ENCODE measurements around the gene TSPAN32. TPM values are rescaled to one million over a fixed set of nuclear protein-coding genes. Genes with fewer than 3 reads are reported as not detected.

The TSPAN32 gene
- total and polyA plus RNA-seq, 2 donors (not counting 3 experiments of a cell fraction or from before 2014, with no cell fraction given), result not detected

- Histone ChIP-seq H3K4me3 (replicated peaks in 1 of 3; ENCODE audit: insufficient read depth in 1 of 3, low read depth in 1 of 3, low read length in 3 of 3) (no peak overlapping the region), H3K36me3 (ENCODE audit: control insufficient read depth in 2 of 2, extremely low read depth in 1 of 2, insufficient read depth in 2 of 2, low read length in 2 of 2) (no peaks in the 10 kb centered on the region), H2AFZ (ENCODE audit: low read depth, low read length) (no peak overlapping the region), H3K79me2 (ENCODE audit: control insufficient read depth, insufficient read depth, low read length) (no peaks in the 10 kb centered on the region), H3K4me1 (ENCODE audit: control insufficient read depth, extremely low read depth, insufficient read depth, low read length) (no peaks in the 10 kb centered on the region), H3K9me3 (replicated peaks; ENCODE audit: control insufficient read depth, insufficient read depth, low read length) (no peaks in the 10 kb centered on the region), H3K4me2 (ENCODE audit: insufficient read depth, low read length) (no peak overlapping the region), H4K20me1 (replicated peaks; ENCODE audit: control insufficient read depth, extremely low read depth, insufficient read depth, low read length) (no peaks in the 10 kb centered on the region), H3K9me1 (replicated peaks; ENCODE audit: control insufficient read depth, extremely low read depth, insufficient read depth, low read length) (no peaks in the 10 kb centered on the region), H3K27ac (ENCODE audit: insufficient read depth, low read depth, low read length) (no peak overlapping the region), H3K9ac (replicated peaks; ENCODE audit: extremely low read depth, insufficient read depth, low read length) (no peak overlapping the region), H3K27me3 (ENCODE audit: control insufficient read depth in 2 of 2, insufficient read depth in 2 of 2, low read length in 2 of 2) (no peaks in the 10 kb centered on the region)
- no TSS peak for BruUV-seq (replicated peaks)
- ChIA-PET POLR2A (no interaction called here), CTCF (interaction anchor here (0.7 to 2.6 kb wide), 2 partner anchors 14 to 99 kb away, joined by 3 to 7 read pairs; no protein-coding TSS in a partner anchor)
- dilution Hi-C loops (cut with MboI; ENCODE audit: extremely low pct_ligation_motif_present, low sequenced_read_pairs), result no loop called here
- DNase-seq (ENCODE audit: low read depth, low spot score), result no peak
- no peak for FAIRE-seq
- intact Hi-C loops (cut with micrococcal nuclease), result no loop called here
- TF ChIP-seq FOS (IDR thresholded peaks at IDR 0.05; ENCODE audit: borderline replicate concordance, insufficient read depth, low read length), result no peak
Observed at GRCh38 chr11:2320568-2321310, 18.9 kb downstream of the TSPAN32 start.

GRCh38 chr11:2321311-2321683, 19.5 kb downstream of the TSPAN32 start:
- Histone ChIP-seq H3K9ac (replicated peaks; ENCODE audit: extremely low read depth, insufficient read depth, low read length) (no peak overlapping the region), H3K9me3 (replicated peaks; ENCODE audit: control insufficient read depth, insufficient read depth, low read length) (no peaks in the 10 kb centered on the region), H3K79me2 (ENCODE audit: control insufficient read depth, insufficient read depth, low read length) (no peaks in the 10 kb centered on the region), H3K36me3 (ENCODE audit: control insufficient read depth in 2 of 2, extremely low read depth in 1 of 2, insufficient read depth in 2 of 2, low read length in 2 of 2) (no peaks in the 10 kb centered on the region), H3K4me2 (ENCODE audit: insufficient read depth, low read length) (no peak overlapping the region), H3K27ac (ENCODE audit: insufficient read depth, low read depth, low read length) (no peak overlapping the region), H3K4me3 (replicated peaks in 1 of 3; ENCODE audit: insufficient read depth in 1 of 3, low read depth in 1 of 3, low read length in 3 of 3) (no peak overlapping the region), H2AFZ (ENCODE audit: low read depth, low read length) (no peak overlapping the region), H3K4me1 (ENCODE audit: control insufficient read depth, extremely low read depth, insufficient read depth, low read length) (no peaks in the 10 kb centered on the region), H3K9me1 (replicated peaks; ENCODE audit: control insufficient read depth, extremely low read depth, insufficient read depth, low read length) (no peaks in the 10 kb centered on the region), H3K27me3 (ENCODE audit: control insufficient read depth in 2 of 2, insufficient read depth in 2 of 2, low read length in 2 of 2) (no peaks in the 10 kb centered on the region), H4K20me1 (replicated peaks; ENCODE audit: control insufficient read depth, extremely low read depth, insufficient read depth, low read length) (no peaks in the 10 kb centered on the region)
- ChIA-PET CTCF (interaction anchor here (2.6 kb wide), 1 partner anchor 99 kb away, joined by 7 read pairs; no protein-coding TSS in a partner anchor), POLR2A (no interaction called here)
- dilution Hi-C loops (cut with MboI; ENCODE audit: extremely low pct_ligation_motif_present, low sequenced_read_pairs), result no loop called here
- DNase-seq (ENCODE audit: low read depth, low spot score) (no peak), FAIRE-seq (no peak)
- BruUV-seq (replicated peaks), result no TSS peak
- intact Hi-C loops (cut with micrococcal nuclease), result no loop called here
- TF ChIP-seq MYC (IDR thresholded peaks at IDR 0.05; ENCODE audit: low read depth, low read length) (no peak), POLR2A (IDR thresholded peaks at IDR 0.05; ENCODE audit: low read depth, low read length) (no peak), GATA2 (IDR thresholded peaks at IDR 0.05; ENCODE audit: insufficient read depth, insufficient read length, low read depth, low read length) (no peak), MAX (IDR thresholded peaks at IDR 0.05; ENCODE audit: insufficient read depth, insufficient read length) (no peak), EZH2 (IDR thresholded peaks at IDR 0.05; ENCODE audit: borderline replicate concordance, low read depth, low read length, severe bottlenecking) (no peak)

All from endothelial cell of umbilical vein (primary cell).